HFF-Myc (cell line): Measurements from ENCODE around the gene ACOT7.
"Not testable (repeated sequence)": the region's sequence is repeated elsewhere in the genome, so short reads cannot be mapped to it uniquely, and the experiment has no call there.

Experiments
- DNase-seq: peaks from one replicate; pipeline ENCODE4 v3.0.0-alpha.2; 2011; ENCODE audit warnings: low read depth; ENCODE audit errors: extremely low read depth
- H3K4me3 ChIP-seq: replicated peaks from 2 replicates; pipeline ENCODE4 v1.5.1; 2011; ENCODE audit warnings: low read depth, mild to moderate bottlenecking, control low read depth, low read length
- TF ChIP-seq, protein P1 (sequence below): IDR thresholded peaks from 2 replicates; pipeline ENCODE4 v1.5.1; 2012; ENCODE audit warnings: mild to moderate bottlenecking, low read depth, low read length, control low read depth; ENCODE audit errors: missing control alignments

ACOT7 gene, protein sequence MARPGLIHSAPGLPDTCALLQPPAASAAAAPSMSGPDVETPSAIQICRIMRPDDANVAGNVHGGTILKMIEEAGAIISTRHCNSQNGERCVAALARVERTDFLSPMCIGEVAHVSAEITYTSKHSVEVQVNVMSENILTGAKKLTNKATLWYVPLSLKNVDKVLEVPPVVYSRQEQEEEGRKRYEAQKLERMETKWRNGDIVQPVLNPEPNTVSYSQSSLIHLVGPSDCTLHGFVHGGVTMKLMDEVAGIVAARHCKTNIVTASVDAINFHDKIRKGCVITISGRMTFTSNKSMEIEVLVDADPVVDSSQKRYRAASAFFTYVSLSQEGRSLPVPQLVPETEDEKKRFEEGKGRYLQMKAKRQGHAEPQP

GRCh38 chr1:6393400-6394187 is at the start of gene ACOT7:
TSS of gene ACOT7 (minus strand) at chr1:6393767. CDS start at chr1:6393399, 368 bp downstream.
- DNase-seq: peak; percentile 29
- peak within 1 kb of the TSS; percentile 60 for H3K4me3 ChIP-seq
- TF ChIP-seq, protein P1, sequence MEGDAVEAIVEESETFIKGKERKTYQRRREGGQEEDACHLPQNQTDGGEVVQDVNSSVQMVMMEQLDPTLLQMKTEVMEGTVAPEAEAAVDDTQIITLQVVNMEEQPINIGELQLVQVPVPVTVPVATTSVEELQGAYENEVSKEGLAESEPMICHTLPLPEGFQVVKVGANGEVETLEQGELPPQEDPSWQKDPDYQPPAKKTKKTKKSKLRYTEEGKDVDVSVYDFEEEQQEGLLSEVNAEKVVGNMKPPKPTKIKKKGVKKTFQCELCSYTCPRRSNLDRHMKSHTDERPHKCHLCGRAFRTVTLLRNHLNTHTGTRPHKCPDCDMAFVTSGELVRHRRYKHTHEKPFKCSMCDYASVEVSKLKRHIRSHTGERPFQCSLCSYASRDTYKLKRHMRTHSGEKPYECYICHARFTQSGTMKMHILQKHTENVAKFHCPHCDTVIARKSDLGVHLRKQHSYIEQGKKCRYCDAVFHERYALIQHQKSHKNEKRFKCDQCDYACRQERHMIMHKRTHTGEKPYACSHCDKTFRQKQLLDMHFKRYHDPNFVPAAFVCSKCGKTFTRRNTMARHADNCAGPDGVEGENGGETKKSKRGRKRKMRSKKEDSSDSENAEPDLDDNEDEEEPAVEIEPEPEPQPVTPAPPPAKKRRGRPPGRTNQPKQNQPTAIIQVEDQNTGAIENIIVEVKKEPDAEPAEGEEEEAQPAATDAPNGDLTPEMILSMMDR: peak; percentile 8

DNA sequence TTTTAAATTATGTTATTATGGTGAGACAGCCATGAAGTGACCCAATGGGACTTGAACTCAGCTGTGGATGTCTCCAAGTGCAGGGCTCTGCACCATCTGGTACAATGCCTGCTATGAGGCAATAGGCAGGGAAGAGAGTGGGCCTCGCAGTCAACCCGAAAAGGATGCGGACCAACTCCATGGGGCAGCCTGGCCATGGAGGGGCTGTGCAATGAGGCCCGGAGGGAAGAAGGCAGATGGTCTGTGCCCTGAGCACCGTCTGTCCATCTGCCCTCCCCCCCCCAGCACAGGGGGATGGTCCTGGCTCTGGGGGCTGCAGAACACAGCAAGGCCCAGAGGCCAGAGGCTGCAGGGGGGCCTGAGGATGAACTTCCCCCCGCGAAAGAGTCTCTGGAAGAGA is 48.0 kb upstream of the ACOT7 start:
- TF ChIP-seq, protein P1: no peak
- no peak for DNase-seq
- H3K4me3 ChIP-seq: no peak overlapping the region

DNA sequence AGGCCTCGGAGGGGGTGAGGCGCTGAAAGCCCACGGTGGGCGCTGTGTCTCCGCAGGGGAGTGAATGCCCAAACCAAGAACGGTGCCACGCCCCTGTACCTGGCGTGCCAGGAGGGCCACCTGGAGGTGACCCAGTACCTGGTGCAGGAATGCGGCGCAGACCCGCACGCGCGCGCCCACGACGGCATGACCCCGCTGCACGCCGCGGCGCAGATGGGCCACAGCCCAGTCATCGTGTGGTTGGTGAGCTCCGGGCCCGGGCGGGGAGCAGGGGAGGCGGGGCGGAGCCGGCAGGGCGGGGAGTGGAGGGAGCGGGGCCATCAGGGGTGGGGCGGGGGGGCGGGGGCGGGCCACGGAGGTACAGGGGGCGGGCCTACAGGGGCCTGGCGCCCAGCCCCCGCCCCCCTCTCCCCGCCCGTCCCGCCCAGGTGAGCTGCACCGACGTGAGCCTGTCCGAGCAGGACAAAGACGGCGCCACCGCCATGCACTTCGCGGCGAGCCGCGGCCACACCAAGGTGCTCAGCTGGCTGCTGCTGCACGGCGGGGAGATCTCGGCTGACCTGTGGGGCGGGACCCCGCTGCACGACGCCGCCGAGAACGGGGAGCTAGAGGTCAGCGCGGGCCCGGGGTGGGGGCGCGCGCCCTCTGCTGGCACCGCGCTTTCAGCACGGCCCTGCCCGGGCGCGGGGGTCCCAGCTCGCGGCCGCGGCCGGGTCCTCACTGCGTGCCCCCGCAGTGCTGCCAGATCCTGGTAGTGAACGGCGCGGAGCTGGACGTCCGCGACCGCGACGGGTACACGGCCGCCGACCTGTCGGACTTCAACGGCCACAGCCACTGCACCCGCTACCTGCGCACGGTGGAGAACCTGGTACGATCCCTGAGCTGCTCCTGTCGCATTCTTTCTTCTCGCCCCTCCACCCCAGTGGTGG is 46.9 kb upstream of the ACOT7 start:
- TF ChIP-seq, protein P1: no peak
- no peak overlapping the region for H3K4me3 ChIP-seq
- DNase-seq: no peak

DNA sequence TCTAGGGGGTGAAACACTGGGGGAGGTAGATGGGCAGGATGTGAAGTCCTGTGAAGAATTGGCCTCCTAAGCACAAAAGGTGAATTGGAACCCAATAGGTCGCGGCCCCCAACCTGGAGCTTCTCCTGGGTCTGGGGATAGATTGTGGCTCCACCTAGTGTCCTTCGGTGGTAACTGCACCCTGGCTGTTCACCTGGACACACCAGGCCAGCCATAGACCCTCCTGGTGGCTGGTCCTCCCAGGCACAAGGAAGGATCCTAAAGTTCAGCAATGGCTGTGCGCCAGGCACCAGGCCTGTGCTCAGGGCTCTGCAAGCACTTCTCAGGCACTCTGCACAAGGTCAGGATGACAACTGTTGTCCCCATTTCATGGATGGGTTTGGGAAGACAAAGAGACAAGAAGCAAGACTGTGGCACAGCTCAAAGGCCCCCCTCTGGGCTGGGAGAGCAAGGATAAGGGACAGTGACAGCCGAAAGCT is 44.5 kb upstream of the ACOT7 start:
- DNase-seq: peak; percentile 24
- H3K4me3 ChIP-seq: no peak overlapping the region
- TF ChIP-seq, protein P1: peak; percentile 92

GRCh38 chr1:6437012-6437700 is 43.6 kb upstream of the ACOT7 start:
- not testable (repeated sequence) for DNase-seq

DNA sequence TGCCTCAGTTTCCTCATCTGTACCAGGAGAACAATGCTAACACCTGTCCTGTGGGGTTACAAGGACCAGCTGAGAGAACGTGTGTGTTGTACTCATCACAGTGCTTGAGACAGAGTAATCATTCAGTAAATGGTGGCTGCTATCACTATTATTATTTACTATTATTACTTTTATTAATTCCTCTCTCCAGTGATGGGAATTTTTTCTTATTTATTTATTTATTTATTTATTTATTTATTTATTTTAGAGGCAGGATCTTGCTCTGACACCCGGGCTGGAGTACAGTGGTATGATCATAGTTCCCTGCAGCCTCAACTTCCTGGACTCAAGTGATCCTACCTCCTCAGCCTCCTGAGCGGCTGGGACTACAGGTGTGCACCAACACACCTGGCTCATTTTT is 42.7 kb upstream of the ACOT7 start:
- DNase-seq: not testable (repeated sequence)

More at GRCh38 chr1:6437012-6437700, 43.6 kb upstream of the ACOT7 start:
- H3K4me3 ChIP-seq: not testable (repeated sequence)

GRCh38 chr1:6435547-6435946 is 42.0 kb upstream of the ACOT7 start:
- DNase-seq: no peak
- TF ChIP-seq, protein P1: no peak
- no peak overlapping the region for H3K4me3 ChIP-seq

More for the DNA sequence above, 42.7 kb upstream of the ACOT7 start:
- H3K4me3 ChIP-seq: not testable (repeated sequence)
